T1000 (cell line): ENCODE measurements around the gene CCDC74B.
"Not testable (repeated sequence)": the region's sequence is repeated elsewhere in the genome, so short reads cannot be mapped to it uniquely, and the experiment has no call there.

ENCODE experiments used
- DNase-seq: peaks from one replicate; lab custom pipeline; 2025; ENCODE audit warnings: mixed read lengths; lab: John Stamatoyannopoulos, UW

The CCDC74B gene

DNA sequence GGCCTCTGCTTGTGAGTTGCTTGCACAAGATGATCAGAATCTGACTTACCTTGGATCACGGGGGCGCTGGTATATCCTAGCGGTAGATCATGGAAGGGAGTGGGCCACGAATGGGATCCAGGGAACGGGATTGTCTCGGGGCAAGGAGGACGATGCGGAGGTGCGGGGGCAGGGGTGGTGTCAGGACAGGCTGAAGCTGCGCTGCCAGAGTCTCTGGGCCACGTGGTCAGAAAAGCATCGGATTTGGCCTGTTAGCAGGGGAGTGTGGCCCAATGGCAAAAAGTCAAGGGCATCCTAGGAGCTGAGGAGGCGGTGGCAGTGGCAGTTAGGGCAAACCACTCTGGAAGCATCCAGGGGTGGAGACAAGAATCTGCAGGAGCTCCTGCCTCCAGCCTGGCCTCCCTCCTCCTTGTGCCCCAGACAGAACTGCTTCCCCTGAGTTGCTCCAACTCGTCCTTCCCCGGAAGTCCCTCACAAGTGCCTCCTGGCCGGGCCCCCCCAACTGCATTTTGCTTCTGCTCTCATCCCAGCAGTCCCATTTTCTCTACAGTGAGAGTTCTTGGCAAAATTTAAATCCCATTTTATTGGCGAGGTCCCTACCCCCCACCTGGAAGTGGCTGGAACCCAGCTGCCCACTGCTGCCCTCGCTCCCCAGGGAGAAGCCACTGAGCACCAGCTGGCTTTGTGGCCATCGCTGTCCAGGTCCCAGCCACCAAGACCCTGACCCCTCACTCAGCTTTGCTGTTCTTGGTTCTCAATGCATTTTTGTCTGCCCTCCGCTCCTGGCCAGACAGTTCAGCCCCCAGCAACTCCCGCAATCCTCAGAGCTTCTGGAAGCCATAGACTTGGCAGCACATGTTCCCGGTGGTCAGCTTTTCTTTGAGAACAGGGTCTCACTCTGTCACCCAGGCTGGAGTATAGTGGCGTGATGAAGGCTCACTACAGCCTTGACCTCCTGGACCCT is 5.6 kb upstream of the CCDC74B start:
- no peak for DNase-seq

DNA sequence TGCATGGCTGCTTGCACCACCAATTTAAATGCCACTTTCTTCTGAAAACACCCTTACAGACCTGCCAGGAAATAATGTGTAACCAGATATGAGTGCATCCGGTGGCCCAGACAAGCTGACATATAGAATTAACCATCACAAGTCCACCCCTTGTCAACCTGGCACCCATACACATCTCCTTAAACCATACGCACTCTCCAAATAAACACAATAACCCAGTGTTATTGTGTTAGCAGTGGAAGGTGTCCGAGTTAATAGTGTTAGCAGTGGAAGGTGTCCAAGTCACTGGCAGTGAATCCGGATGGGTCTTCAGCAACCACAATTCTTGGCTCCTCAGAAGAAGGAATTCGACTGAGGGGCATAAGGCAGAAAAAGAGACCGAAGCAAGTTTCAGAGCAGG is 3.6 kb upstream of the CCDC74B start:
- DNase-seq = not testable (repeated sequence)

DNA sequence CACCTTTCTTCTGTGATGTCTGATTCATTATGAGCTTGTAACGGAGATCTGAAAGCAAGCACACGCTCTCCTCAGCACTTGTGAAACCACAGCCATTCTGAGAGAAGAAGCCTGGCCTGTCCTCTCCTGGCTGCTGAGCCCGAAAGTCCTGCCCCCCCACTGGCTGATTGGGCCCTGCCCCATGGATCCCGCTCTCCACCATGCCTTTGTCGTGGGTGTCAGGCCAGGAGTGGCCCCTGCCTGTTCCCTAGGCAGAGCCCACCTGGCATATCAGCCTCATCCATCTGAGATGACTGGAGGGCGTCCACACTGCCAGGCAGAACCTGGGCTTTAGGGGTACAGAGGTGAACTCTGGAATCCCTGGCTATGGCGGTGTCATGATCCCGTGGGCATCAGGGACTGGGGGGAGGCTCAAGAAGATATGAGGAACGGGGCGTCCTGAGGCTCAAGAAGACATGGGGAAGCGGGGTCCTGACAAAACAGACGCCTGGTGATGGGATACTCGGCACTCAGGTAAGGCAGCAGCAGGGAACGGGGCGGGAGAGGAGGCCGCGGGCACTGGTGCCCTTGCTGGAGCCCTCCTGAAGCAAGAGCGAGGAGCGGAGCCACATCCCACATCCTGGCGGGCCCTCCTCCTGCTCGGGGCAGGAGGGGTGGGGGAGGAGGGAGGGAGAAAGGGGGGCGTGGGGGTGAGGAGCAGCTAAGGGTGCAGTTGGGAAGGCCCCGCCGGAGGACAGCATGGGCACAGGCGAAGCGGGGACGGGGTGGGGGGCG is 1.5 kb downstream of the CCDC74B start:
- not testable (repeated sequence) for DNase-seq

DNA sequence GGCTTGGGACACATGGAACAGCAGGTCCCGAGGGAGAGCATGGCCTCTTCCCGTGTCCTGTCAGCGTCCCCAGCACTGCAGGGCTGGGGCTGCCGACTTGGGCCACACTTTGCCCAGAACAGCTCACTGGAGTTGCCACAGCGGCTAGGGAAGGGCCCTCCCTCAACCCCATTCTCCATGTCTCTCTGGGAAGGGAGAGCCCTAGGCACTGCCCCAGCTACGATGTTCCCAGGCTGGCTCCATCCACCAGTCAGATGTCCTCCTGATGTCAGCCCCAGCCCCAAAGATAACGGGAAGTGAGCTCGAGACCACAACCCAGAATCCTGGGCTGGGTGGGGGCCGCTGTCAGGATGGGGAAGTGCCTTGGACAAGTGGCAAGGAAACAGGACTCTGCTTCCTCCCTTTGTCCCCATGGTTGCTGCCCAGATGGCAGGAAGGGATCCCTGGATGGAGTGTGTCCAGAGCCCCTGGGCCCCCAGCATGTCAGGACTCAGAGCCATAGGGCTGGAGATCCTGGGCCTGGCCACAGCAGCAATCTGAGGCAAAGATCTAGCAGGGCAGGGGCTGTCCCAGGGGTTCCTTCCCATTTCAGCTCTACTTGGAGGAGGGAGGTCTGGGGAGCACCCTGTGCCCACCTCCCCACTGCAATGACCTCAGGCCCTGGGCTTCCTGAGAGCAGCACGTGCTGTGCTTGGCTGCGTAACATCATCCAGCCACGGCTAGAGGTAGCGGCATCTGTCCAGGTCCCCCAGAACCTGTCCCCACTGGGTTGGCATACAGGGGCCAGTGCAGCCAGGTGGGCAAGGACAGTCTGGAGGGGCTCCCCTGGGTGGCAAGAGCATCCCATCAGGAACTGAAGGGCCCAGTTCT is 2.3 kb downstream of the CCDC74B start:
- not testable (repeated sequence) for DNase-seq

DNA sequence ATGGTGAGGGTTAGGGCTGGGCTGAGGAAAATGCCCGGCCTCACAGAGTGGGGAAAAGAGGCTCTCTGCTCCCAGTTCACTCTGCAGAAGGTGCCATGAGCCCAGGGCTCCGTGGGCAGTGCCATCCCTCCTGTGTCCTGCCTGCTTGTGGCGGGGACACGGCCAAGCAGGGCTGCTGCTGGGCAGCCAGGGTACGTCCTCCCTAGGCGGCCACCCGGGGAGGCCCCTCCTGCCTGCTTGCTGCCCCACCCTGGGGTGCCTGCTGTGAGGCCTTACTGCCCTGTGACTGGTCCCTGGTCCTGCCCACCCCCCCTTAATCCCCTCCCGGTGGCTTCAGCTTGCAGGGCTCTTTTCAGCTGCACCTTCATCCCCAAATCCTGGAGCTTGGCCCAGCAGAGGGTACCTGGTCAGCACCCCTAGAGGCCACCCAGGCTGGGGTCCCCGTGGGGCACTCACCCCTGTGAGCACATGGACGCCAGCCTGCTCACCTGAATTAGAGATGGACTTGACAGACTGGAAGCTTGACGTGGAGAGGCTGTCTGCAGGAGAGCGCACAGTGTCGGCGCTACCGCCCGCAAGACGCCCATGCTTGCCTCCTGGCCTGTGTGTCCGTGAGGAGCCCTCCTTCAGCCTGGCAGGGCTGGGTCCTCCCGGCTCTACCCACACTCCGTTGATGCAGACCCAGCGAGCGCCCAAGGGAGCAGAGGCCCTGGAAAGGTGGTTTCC is 3.1 kb downstream of the CCDC74B start:
- DNase-seq = not testable (repeated sequence)

DNA sequence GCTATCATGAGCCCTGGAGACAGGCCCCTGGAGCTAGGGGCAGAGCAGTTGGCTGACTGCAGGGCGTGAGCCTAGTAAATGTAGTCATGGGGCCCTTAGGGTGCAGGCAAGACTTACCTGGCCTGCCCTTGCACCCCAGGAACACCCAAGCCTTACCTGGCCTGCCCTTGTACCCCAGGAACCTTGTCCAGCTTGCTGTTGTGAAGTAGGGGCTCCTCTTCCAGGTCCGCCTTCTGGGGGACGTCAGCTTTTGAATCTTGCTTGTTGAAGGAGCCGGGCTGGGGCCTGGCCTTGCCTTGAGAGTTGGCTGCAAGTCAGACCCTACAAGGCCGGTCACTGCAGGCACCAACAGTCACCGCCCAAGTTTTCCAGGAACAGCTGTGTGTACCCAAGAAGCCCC is 3.9 kb downstream of the CCDC74B start:
- not testable (repeated sequence) for DNase-seq

DNA sequence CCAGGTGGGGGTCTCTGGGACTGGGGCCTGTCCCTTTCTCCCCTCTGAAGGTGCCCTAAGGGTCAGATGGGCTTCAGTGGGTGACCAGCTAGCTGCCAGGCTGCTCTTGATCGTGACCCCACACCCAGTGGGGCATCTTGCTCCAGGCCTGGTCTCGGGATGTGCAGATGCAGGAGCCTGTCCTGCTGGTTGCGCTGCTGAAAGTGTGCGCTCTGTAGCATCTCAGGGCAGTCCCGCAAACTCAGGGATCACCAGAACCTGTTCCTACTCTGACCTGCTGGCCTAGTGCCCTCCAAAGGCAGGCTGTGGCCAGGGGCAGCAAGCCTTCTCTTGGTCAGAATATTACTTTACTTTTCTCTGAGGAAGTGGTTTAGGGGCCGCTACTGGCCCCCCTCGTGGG is 4.4 kb downstream of the CCDC74B start:
- not testable (repeated sequence) for DNase-seq

DNA sequence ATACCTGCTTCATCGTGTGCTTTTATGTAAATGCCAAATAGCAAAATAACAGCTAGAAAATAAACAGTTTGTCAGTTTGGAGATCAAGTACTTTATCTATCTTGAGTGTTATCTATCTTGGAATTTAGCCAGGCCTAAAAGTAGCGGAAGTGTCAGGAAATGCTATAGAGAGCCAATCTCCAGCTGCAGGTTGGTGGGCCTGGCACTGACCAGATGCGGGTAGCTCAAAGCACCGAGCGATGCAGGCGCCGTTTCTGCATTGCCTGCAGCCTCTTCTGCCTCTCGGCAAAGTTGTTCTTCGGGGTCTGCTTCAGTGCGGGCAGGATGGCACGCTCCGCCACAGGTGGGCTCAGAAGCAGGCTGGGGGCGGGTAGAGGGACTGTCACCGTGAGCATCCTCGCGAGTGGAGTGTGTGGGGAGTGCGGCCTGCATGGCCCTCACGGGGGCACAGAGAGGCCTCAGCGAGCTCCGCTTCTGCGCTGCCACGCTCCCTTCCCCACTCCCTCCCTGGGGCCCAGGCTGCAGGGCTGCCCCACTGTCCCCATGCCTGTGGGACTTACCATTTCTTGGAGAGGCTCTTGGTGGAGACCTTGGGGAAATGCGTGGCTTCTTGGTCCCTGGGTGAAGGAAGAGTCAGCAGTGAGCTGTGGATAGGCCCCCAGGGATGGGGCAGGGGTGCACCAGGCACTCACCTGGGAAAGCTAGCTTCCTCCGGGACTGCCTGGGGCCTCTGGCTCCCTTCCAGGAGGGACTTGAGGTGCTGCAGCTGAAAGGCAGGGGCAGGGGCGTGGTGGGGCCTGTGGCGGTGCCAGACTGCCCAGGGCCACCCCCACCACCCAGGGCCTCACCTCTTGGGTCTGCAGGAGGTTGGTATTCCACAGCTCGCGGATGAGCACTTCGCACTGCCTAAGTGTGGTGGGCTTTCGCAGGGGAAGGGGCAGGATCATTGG is 5.3 kb downstream of the CCDC74B start:
- not testable (repeated sequence) for DNase-seq

DNA sequence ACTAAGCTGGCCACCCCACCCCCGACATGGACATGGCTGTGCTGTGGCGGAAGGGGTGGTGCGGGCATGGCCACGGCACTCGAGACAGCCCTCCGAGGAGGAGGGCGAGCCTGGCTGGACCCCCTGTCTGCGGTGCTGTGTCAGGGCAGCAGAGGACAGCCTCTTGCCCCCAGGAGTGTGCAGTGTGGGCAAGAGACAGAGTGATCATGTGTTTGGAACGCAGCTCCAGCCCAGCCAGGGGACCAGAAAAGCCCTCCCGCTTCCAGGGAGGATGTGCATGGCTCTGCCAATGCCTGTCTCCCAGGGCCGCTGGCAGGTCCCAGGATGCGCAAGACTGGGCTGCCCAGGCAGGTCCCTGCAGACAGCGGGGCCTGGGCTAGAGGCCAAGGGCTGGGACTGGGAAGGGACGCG is 6.1 kb downstream of the CCDC74B start:
- DNase-seq = not testable (repeated sequence)

DNA sequence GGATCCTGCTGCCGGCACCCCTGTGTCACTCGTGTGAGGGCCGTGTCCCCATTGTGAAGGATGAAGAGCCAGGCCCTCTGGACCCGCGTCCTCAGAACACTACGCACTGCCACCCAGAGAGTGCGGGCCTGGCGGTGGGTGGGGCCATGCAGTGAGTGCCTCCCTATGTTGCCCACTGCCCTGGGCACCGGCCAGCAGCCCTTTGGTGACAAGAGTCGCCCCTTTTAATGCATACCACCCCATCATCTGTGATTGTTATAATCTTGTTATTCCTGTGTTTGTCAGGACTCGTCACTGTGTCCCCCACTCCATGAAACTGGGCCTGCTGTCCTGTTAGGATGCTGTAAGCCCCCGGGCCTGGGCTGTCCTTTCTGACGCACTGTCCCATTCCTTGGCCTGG is 6.6 kb downstream of the CCDC74B start:
- DNase-seq = not testable (repeated sequence)

DNA sequence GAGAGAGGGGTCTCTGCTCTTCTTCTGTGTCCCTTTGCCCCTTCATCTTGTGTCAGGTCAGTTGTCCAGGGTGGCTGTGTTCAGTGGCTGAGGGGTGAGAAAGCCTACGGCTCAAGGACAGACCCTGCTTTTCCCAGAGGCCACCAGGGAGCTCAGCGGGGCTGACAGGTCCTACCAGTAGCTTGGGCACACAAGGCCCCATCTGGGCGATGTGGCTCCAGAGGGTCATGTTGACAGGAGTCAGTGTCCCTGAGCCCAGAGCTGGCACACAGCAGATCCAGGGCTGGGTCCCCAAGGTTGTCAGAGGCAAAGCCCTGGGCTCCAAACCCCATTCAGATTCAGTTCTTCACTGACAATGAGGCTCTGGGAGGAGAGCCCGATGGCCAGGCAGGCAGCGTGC is 7.8 kb downstream of the CCDC74B start:
- DNase-seq = not testable (repeated sequence)

DNA sequence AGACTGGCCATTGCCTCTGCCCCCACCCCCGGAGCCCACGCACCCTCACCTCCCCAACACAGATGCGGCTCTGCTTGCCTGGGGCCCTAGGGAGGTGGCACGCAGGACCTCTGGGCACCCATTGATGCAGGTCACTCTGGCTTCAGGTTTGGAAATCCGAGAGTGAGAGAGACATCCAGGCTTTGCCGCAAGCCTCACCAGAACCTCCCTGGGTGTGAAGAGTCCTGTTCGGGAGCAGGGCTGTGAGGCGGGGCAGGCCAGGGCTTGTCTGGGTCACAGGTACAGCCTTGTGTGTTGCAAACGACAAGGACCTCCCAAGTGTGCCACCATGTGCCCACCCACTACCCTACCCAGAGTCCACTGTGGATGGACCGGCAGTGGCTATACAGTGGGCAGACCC is 8.4 kb downstream of the CCDC74B start:
- not testable (repeated sequence) for DNase-seq

DNA sequence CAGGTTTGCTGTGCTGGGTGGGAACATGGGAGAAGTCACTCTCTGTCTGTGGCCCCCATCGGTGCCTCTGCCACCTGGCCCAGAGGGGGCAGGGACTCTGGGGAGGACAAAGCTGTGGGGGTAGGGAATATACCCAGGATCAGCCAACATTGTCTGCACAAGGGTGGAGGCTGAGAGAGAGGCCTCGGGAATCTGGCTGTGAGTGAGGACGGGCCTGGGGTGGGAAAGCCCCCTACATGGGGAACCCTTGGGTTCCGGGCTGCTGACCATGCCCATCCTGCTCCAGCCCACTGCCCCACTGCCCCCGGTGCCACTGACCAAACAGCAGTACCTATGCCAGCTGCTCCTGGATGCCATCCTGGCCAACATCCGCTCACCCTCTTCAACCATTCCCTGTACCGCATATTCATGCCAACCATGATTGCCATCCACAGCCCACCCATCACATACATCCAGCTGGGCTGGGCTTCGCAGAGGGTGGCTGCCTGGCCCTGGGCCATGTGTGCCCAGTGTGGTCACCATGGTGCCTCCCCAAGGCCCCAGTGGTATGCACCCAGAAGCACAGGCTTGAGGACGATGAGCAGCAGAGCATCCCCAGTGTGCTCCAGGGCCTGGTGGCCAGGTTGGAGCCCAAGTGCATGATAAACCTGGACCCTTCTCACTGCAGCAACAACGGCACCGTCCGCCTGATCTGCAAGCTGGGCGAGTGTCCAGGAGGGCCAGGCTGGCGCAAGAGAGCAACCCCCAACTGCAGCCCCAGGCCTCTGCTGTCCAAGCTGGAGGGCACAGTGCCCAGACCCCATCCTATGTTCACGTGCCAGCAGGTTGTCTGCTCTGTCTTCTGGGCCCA is 9.0 kb downstream of the CCDC74B start:
- DNase-seq = no peak

DNA sequence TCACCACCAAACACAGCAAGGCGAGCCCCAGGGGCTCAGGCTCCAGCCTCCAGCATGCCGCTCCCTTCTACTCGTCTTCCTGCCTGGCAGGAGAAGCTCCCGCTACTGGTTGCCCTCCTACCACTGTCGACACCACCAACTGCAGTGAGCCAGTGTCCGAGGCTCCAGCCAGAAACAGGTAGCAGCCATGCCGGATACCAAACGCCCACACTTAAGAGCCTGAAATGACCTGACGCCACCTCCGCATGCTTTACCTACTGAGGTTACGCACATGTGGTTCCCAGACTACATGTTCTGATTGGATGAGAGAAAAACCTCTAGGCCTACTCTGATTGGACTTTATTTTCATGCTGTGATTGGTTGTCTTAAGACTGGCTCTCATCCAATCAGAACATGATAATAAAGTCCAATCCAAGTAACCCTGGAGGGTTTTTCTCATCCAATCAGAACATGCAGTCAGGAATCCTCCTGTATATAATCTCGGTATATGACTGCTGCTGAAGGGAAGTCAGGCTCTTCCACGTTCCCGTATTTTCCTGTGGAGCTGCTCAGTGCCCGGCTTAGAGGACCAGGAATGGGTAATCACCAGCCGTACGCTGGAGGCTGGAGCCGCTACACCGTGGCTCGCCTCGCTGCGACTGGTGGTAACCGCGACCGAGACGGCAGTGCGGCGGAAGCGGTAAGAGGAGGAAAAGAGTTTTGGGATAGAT is 15.6 kb downstream of the CCDC74B start, which contains the start of gene POTEF:
Gene POTEF (minus strand): TSS at position 103 of the 710 bp plus-strand sequence. CDS start 8,707 bp downstream, outside the sequence.
- not testable (repeated sequence) for DNase-seq

DNA sequence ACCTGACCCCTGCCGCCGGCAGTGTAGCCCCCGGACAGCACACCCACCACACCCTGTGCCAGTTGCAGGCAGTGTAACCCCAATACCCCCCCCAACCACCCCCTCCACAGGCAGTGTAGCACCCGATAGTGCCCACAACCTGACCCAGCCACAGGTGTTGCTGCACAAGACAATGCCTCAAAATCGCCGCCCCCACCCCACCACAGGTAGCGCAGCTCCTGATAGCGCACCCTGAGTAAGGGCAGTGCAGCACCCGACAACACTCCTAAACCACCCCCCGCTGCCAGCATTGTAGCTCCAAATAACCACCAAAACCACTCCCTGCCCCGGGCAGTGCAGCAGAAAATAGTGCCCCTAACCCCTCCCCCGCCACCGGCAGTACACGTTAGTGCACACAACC is 16.4 kb downstream of the CCDC74B start:
- not testable (repeated sequence) for DNase-seq

DNA sequence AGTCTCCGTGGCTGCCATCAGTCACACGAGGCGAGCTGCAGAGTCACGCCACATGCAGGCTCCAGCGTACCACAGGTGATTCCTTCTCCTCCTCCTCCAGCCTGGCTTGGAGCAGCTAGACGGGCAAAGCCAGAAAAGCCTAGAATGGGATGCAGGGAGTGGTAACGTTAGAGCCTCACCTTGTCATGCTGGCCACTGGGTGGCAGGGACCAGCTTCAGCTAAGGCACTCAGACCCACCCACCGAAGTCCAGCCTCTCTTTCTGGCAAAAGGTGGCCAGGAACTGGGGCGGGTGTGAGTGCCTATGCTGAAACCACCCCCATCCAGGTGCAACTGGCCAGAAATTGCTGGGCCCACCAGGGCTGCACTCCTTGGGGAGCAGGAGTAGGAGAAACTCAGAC is 17.2 kb downstream of the CCDC74B start:
- DNase-seq = not testable (repeated sequence)

DNA sequence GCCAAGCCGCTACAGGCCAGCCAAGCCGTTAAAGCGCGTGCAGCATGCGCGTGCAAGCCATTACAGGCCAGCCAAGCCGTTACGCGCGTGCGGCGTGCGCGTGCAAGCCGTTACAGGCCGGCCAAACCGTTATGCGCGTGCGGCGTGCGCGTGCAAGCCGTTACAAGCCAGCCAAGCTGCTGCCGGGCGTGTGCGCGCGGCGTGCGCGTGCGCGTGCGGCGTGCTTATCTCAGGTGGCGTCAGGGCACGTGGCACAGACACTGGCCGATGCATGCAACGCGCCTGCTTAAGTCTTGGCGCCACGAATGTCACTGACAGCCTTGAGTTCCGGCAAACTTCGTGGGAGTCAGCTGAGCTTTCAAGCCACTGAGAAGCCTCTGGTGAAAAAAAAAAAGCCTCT is 24.0 kb downstream of the CCDC74B start:
- not testable (repeated sequence) for DNase-seq
